K562 (cell line): ENCODE data around the gene EXOC6. TPM values are rescaled to one million over a fixed set of nuclear protein-coding genes. Genes with fewer than 3 reads are reported as not detected.

ENCODE experiments used
- ATAC-seq: fragments of 200-7000 bp; cut with Tn5 transposase; 3 replicates; pipeline ENCODE4 v1.9.1; 2020; ENCODE audit warnings: moderate library complexity
- BruUV-seq: library from RNA; stranded (reverse); fragments of 400-500 nt; replicated peaks from 2 replicates; lab custom pipeline; 2021; lab: Mats Ljungman, UMichigan
- CTCF ChIA-PET: fragments of 300-600 bp; formaldehyde crosslinking; extraction: SDS; loops from one replicate; lab custom pipeline; 2021; ENCODE audit warnings: low intra/inter-chr PET ratio; lab: Yijun Ruan, JAX
- POLR2A ChIA-PET: fragments of 300-600, 350-650 bp; sonication (Branson Sonifier 250); formaldehyde crosslinking; extraction: SDS; loops from one replicate; lab custom pipeline; 2021; ENCODE audit warnings: antibody characterized with exemption, inconsistent platforms; lab: Yijun Ruan, JAX
- DNase-seq, 4 experiments: peaks; one replicate each; pipeline versions ENCODE4 v3.0.0 to v3.0.0-alpha.2; 2011 to 2018; ENCODE audit warnings: low spot score in 3 of 4, mixed read lengths in 3 of 4; ENCODE audit errors: extremely low read depth in 1 of 4
- FAIRE-seq: peaks from 2 replicates; lab custom pipeline; 2011; peaks lifted over from hg19 to GRCh38; lab: Jason Lieb, UNC
- H2AFZ ChIP-seq: 2 replicates; pipeline ENCODE4 v1.6.0; 2011; ENCODE audit warnings: low read depth, low read length, control low read depth, inconsistent platforms
- H3K27ac ChIP-seq: fragments of 200-600 bp; 3 replicates; pipeline ENCODE4 v1.8.0; 2011; ENCODE audit warnings: low read depth, mild to moderate bottlenecking, control low read depth, inconsistent platforms, low read length, moderate library complexity, mixed read lengths; ENCODE audit errors: extremely low read depth
- H3K27me3 ChIP-seq, 2 experiments: fragments of 300-600 bp in 1 of 2; 2 replicates in 1 of 2; 3 replicates in 1 of 2; pipeline versions ENCODE4 v1.6.0 to v1.8.0; 2011; ENCODE audit warnings: inconsistent platforms in 2 of 2, low read length in 2 of 2, mild to moderate bottlenecking in 1 of 2, mixed read lengths in 1 of 2, moderate library complexity in 1 of 2; ENCODE audit not compliant: control insufficient read depth in 2 of 2, insufficient read depth in 2 of 2
- H3K36me3 ChIP-seq: fragments of 300-600 bp; 3 replicates; pipeline ENCODE4 v1.8.0; 2011; ENCODE audit warnings: mild to moderate bottlenecking, low read length, inconsistent platforms; ENCODE audit not compliant: control insufficient read depth, insufficient read depth
- H3K4me1 ChIP-seq, 2 experiments: fragments of 200-600 bp in 1 of 2; replicated peaks in 1 of 2; 2 replicates in 1 of 2; 3 replicates in 1 of 2; pipeline versions ENCODE4 v1.5.1 to v1.8.0; 2011; ENCODE audit warnings: inconsistent platforms in 2 of 2, low read length in 2 of 2, mild to moderate bottlenecking in 1 of 2, mixed read lengths in 1 of 2, moderate library complexity in 1 of 2; ENCODE audit not compliant: control insufficient read depth in 2 of 2, insufficient read depth in 2 of 2
- H3K4me2 ChIP-seq: 2 replicates; pipeline ENCODE4 v1.6.1; 2011; ENCODE audit warnings: low read length, control low read depth, inconsistent platforms, mixed read lengths; ENCODE audit not compliant: insufficient read depth
- H3K4me3 ChIP-seq: fragments of 200-600 bp; sonication (generic), shearing (Covaris generic); 2 replicates; pipeline ENCODE4 v1.5.1; 2016; ENCODE audit warnings: control low read depth, inconsistent platforms
- H3K79me2 ChIP-seq: fragments of 200-600 bp; 3 replicates; pipeline ENCODE4 v1.8.0; 2011; ENCODE audit warnings: low read length, inconsistent platforms; ENCODE audit not compliant: control insufficient read depth, insufficient read depth
- H3K9ac ChIP-seq, 2 experiments: 2 replicates each; pipeline versions ENCODE4 v1.6.0 to v1.6.1; 2011; ENCODE audit warnings: low read depth in 2 of 2, low read length in 2 of 2, control low read depth in 1 of 2, inconsistent platforms in 1 of 2, mild to moderate bottlenecking in 1 of 2, mixed read lengths in 1 of 2; ENCODE audit not compliant: insufficient read depth in 1 of 2
- H3K9me1 ChIP-seq: one replicate; pipeline ENCODE4 v1.6.0; 2011; ENCODE audit warnings: inconsistent platforms, mild to moderate bottlenecking, low read length, moderate library complexity; ENCODE audit not compliant: control insufficient read depth, insufficient read depth
- H3K9me3 ChIP-seq: replicated peaks from 2 replicates; pipeline ENCODE4 v1.5.1; 2011; ENCODE audit warnings: low read depth, low read length, inconsistent platforms; ENCODE audit not compliant: control insufficient read depth, insufficient read depth
- H4K20me1 ChIP-seq: replicated peaks from 2 replicates; pipeline ENCODE4 v1.6.1; 2011; ENCODE audit warnings: low read length, inconsistent platforms, mixed read lengths; ENCODE audit not compliant: control insufficient read depth, insufficient read depth
- CC2D1A ChIP-seq: fragments of 450-650 bp; IDR thresholded peaks from 2 replicates; pipeline ENCODE4 v1.6.1; 2017; ENCODE audit warnings: mild to moderate bottlenecking
- PTBP1 ChIP-seq: fragments of 200-400 bp; formaldehyde crosslinking; IDR thresholded peaks from 2 replicates; pipeline ENCODE4 v1.6.1; 2017; ENCODE audit warnings: low read depth, low read length
- STAG1 ChIP-seq: sonication (generic); formaldehyde crosslinking; IDR thresholded peaks from 2 replicates; pipeline ENCODE4 v1.5.0; 2020; ENCODE audit warnings: missing genetic modification reagents, borderline replicate concordance
- TEAD4 ChIP-seq, 2 experiments: sonication (generic) in 1 of 2; formaldehyde crosslinking in 1 of 2; IDR thresholded peaks; 2 replicates each; pipeline versions ENCODE4 v1.6.1 to v1.8.0; 2012 to 2022; ENCODE audit warnings: borderline replicate concordance in 1 of 2, inconsistent platforms in 1 of 2, low read length in 1 of 2, mild to moderate bottlenecking in 1 of 2, missing genetic modification reagents in 1 of 2
- ZFX ChIP-seq: sonication (generic); formaldehyde crosslinking; IDR thresholded peaks from 2 replicates; pipeline ENCODE4 v1.8.0; 2022; ENCODE audit warnings: mild to moderate bottlenecking, missing genetic modification reagents, moderate library complexity
- ZNF146 ChIP-seq: IDR thresholded peaks from one replicate; pipeline ENCODE4 v1.6.1; 2018; ENCODE audit warnings: missing compliant biosample characterization; ENCODE audit not compliant: unreplicated experiment
- ZNF253 ChIP-seq: fragments of 250-450 bp; sonication (Bioruptor Pico); conservative IDR thresholded peaks from 2 replicates; pipeline ENCODE4 v1.6.1; 2021; ENCODE audit warnings: mild to moderate bottlenecking
- ZNF318 ChIP-seq, 2 experiments: fragments of 450-650 bp; IDR thresholded peaks; 2 replicates each; pipeline ENCODE4 v1.6.1; 2016; ENCODE audit warnings: mild to moderate bottlenecking in 2 of 2, borderline replicate concordance in 1 of 2, low read depth in 1 of 2, moderate library complexity in 1 of 2
- ZNF354B ChIP-seq: fragments of 250-450 bp; sonication (Bioruptor Pico); IDR thresholded peaks from 2 replicates; pipeline ENCODE4 v1.4.0; 2020
- whole genome bisulfite sequencing: fragments of 100-300 bp; shearing (Covaris generic); methylation state at CpG from one replicate; pipeline ENCODE4 v1.1.6; 2016; ENCODE audit warnings: low coverage, mixed read lengths; ENCODE audit not compliant: insufficient coverage; ENCODE audit errors: missing lambda C conversion rate; 5-methylcytosine and 5-hydroxymethylcytosine counted together
- in situ Hi-C: fragments of 300-500 bp; cut with MboI; formaldehyde crosslinking; loops from 4 replicates; pipeline ENCODE4 v1.15.0; 2018; ENCODE audit warnings: inconsistent platforms, mixed read lengths
- intact Hi-C: fragments of 100-400 bp; cut with micrococcal nuclease; formaldehyde crosslinking; loops from 2 replicates; pipeline ENCODE4 v1.14.2; 2022
- polyA plus RNA-seq, 8 experiments: library from polyadenylated mRNA; depleted of rRNA in 4 of 8; stranded (reverse) in 5 of 8; unstranded in 3 of 8; fragments of >200 nt; fragmentation: Nextera tagmentation in 2 of 8; fragmentation: Illumina TruSeq in 1 of 8; extraction: Ambion mirVana in 2 of 8; extraction: Trizol in 1 of 8; gene quantifications; 2 replicates each; pipeline versions ENCODE4 v1.2.1 to v1.2.3, GENCODE V29; 2011 to 2014; ENCODE audit warnings: inconsistent platforms in 1 of 8, missing spikeins in 1 of 8
- total RNA-seq, 7 experiments: library from RNA; depleted of rRNA in 6 of 7; stranded (reverse); fragments of >200 nt in 6 of 7; fragmentation: Illumina TruSeq in 2 of 7; extraction: Trizol in 2 of 7; gene quantifications; 2 replicates each; pipeline versions ENCODE4 v1.2.1 to v1.2.3, GENCODE V29; 2011 to 2021; ENCODE audit warnings: low replicate concordance in 1 of 7
- TF ChIP-seq, protein P1 (sequence below): fragments of 250-450 bp; sonication (Bioruptor Pico); IDR thresholded peaks from 2 replicates; pipeline ENCODE4 v1.5.0; 2020; ENCODE audit warnings: mild to moderate bottlenecking, borderline replicate concordance
- TF ChIP-seq, protein P2 (sequence below): fragments of 250-450 bp; sonication (Bioruptor Pico); IDR thresholded peaks from 2 replicates; pipeline ENCODE4 v1.4.0; 2020

EXOC6 gene
- total and polyA plus RNA-seq, 9 of the 15 experiments (the other 6 are each of a cell fraction or from before 2014, with no cell fraction given) = 13.9 to 42.8 (median 24.9) TPM

DNA sequence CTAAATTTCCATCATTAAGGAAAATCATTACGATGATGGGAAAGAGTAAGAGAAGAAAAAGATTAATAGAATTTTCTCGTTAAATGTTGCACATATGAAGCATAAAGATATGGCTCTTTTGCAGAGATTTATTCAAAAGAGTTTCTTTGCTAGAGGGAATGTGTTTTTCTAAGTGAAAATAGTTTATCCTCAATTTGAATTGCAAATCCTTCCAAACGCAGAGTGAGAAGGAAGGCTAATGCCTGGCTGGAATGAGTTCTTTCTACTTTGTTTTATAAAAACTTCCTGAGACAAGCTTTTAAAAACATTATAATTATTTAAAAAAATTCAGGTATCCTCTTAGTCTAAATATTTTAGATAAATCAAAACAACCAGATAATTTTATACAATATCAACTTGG is 239.5 kb downstream of the EXOC6 start:
- peaks cover 0 to 5% of the 10 kb centered on the region in 2 experiments; a peak in 3 of 5 replicates for H3K27me3 ChIP-seq
- POLR2A ChIA-PET = no interaction called here
- FAIRE-seq = no peak
- H3K79me2 ChIP-seq = no peaks in the 10 kb centered on the region
- no peaks in the 10 kb centered on the region; a peak in 1 of 5 replicates for H3K4me1 ChIP-seq
- H3K9me1 ChIP-seq = no peaks in the 10 kb centered on the region
- CTCF ChIA-PET = no interaction called here
- no TSS peak for BruUV-seq
- intact Hi-C loops = no loop called here
- no peak for DNase-seq
- H3K9ac ChIP-seq = no peak overlapping the region
- no peaks in the 10 kb centered on the region for H4K20me1 ChIP-seq
- no peaks in the 10 kb centered on the region for H3K36me3 ChIP-seq
- no peak overlapping the region for H3K4me3 ChIP-seq
- no peak for ATAC-seq
- H3K9me3 ChIP-seq = no peaks in the 10 kb centered on the region
- no peak overlapping the region for H3K4me2 ChIP-seq
- WGBS = 5% methylated on average over 3 of the region's 3 CpGs
- H3K27ac ChIP-seq = no peak overlapping the region
- no peak overlapping the region for H2AFZ ChIP-seq
- in situ Hi-C loops = loop anchor here (10.0 kb wide), 1 partner anchor 267 kb away; no protein-coding TSS in a partner anchor
- TF ChIP-seq PTBP1 (no peak), ZNF318 (IDR thresholded peaks at IDR 0.05; ENCODE audit: borderline replicate concordance in 1 of 2, low read depth in 1 of 2) (no peak), ZNF354B (CRISPR knock-in tag) (no peak), ZNF253 (CRISPR knock-in tag) (no peak), ZFX (no peak), TEAD4 (IDR thresholded peaks at IDR 0.05; ENCODE audit: low read length) (no peak), TEAD4 (CRISPR knock-in tag; IDR thresholded peaks at IDR 0.05; ENCODE audit: borderline replicate concordance) (no peak), CC2D1A (no peak), ZNF146 (CRISPR knock-in tag) (no peak), STAG1 (CRISPR knock-in tag) (no peak)
- TF ChIP-seq, protein P1, sequence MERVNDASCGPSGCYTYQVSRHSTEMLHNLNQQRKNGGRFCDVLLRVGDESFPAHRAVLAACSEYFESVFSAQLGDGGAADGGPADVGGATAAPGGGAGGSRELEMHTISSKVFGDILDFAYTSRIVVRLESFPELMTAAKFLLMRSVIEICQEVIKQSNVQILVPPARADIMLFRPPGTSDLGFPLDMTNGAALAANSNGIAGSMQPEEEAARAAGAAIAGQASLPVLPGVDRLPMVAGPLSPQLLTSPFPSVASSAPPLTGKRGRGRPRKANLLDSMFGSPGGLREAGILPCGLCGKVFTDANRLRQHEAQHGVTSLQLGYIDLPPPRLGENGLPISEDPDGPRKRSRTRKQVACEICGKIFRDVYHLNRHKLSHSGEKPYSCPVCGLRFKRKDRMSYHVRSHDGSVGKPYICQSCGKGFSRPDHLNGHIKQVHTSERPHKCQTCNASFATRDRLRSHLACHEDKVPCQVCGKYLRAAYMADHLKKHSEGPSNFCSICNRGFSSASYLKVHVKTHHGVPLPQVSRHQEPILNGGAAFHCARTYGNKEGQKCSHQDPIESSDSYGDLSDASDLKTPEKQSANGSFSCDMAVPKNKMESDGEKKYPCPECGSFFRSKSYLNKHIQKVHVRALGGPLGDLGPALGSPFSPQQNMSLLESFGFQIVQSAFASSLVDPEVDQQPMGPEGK (CRISPR knock-in tag) = no peak
- TF ChIP-seq, protein P2, sequence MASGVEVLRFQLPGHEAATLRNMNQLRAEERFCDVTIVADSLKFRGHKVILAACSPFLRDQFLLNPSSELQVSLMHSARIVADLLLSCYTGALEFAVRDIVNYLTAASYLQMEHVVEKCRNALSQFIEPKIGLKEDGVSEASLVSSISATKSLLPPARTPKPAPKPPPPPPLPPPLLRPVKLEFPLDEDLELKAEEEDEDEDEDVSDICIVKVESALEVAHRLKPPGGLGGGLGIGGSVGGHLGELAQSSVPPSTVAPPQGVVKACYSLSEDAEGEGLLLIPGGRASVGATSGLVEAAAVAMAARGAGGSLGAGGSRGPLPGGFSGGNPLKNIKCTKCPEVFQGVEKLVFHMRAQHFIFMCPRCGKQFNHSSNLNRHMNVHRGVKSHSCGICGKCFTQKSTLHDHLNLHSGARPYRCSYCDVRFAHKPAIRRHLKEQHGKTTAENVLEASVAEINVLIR = no peak
